Measurements from ENCODE around the gene SELPLG. TPM values are rescaled to one million over a fixed set of nuclear protein-coding genes. Genes with fewer than 3 reads are reported as not detected.

The SELPLG gene
- total RNA-seq, 1 donor from 2014 or later: not detected

- Mint-ChIP-seq H3K9me3 (peaks cover 9% of the 10 kb centered on the region), H3K27me3 (ENCODE audit: low read depth) (no peaks in the 10 kb centered on the region), H3K27ac (peak overlapping the region; percentile 8), H3K36me3 (no peaks in the 10 kb centered on the region), H3K4me3 (no peak overlapping the region), H3K4me1 (peaks cover 25% of the 10 kb centered on the region)
- DNase-seq (ENCODE audit: low spot score in 2 of 2, unreplicated experiment in 2 of 2): no peak
- TF ChIP-seq, protein P1, sequence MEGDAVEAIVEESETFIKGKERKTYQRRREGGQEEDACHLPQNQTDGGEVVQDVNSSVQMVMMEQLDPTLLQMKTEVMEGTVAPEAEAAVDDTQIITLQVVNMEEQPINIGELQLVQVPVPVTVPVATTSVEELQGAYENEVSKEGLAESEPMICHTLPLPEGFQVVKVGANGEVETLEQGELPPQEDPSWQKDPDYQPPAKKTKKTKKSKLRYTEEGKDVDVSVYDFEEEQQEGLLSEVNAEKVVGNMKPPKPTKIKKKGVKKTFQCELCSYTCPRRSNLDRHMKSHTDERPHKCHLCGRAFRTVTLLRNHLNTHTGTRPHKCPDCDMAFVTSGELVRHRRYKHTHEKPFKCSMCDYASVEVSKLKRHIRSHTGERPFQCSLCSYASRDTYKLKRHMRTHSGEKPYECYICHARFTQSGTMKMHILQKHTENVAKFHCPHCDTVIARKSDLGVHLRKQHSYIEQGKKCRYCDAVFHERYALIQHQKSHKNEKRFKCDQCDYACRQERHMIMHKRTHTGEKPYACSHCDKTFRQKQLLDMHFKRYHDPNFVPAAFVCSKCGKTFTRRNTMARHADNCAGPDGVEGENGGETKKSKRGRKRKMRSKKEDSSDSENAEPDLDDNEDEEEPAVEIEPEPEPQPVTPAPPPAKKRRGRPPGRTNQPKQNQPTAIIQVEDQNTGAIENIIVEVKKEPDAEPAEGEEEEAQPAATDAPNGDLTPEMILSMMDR (IDR thresholded peaks at IDR 0.05; ENCODE audit: unreplicated experiment): no peak
Observed at GRCh38 chr12:108583991-108584390, 49.7 kb downstream of the SELPLG start.

DNA sequence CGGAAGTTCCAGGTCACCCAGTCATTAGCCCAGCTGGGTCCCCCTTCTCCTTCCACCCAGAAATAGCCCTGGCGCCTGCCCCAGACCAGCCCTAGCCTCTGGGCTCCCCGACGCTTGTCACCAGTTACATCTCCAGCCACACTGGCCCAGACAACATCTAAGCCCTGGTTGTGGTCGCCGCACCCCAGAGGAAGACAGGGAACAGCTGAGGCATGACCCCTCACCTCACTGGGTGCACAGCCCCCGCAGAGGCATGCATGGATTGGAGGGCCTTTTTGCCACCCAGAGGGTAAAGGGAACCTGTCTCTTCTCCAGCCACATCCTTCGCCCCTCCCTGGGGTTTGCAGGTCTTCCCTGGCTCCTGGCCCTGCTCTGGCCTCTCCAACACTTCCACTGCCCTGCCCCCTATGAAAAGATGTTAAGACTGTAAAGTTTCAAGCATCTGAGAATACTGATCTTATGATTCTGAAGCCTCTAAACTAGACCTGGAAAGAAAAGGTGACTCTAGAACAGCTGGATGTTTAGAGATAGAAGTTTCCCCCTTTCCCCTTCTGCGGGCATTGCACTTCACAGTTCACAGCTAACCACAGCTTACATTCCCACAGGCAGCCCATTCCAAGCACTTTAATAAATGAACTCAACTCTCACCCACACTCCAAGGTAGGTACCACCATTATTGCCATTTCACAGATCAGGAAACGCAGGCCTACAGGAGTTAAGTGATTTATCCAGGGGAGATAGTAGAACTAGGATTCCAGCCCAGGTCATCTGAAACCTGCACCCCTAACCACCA lies 50.5 kb downstream of the SELPLG start:
- no peak overlapping the region for H3K4me3 Mint-ChIP-seq
- H3K27ac Mint-ChIP-seq: peak overlapping the region; percentile 76
- peaks cover 13% of the 10 kb centered on the region for H3K9me3 Mint-ChIP-seq
- no peaks in the 10 kb centered on the region for H3K36me3 Mint-ChIP-seq
- DNase-seq (ENCODE audit: low spot score in 2 of 2, unreplicated experiment in 2 of 2): no peak
- H3K4me1 Mint-ChIP-seq: peaks cover 23% of the 10 kb centered on the region
- TF ChIP-seq, protein P1 (IDR thresholded peaks at IDR 0.05; ENCODE audit: unreplicated experiment): no peak
- no peaks in the 10 kb centered on the region for H3K27me3 Mint-ChIP-seq (ENCODE audit: low read depth)

GRCh38 chr12:108582509-108582908 lies 51.2 kb downstream of the SELPLG start:
- Mint-ChIP-seq H3K4me1 (peaks cover 23% of the 10 kb centered on the region), H3K36me3 (no peaks in the 10 kb centered on the region), H3K4me3 (no peak overlapping the region), H3K27me3 (ENCODE audit: low read depth) (no peaks in the 10 kb centered on the region), H3K9me3 (peaks cover 13% of the 10 kb centered on the region), H3K27ac (no peak overlapping the region)
- TF ChIP-seq, protein P1 (IDR thresholded peaks at IDR 0.05; ENCODE audit: unreplicated experiment): no peak
- no peak for DNase-seq (ENCODE audit: low spot score in 2 of 2, unreplicated experiment in 2 of 2)

- no peak overlapping the region for H3K4me3 Mint-ChIP-seq
- no peaks in the 10 kb centered on the region for H3K36me3 Mint-ChIP-seq
- peaks cover 23% of the 10 kb centered on the region for H3K4me1 Mint-ChIP-seq
- H3K27me3 Mint-ChIP-seq (ENCODE audit: low read depth): no peaks in the 10 kb centered on the region
- H3K27ac Mint-ChIP-seq: no peak overlapping the region
- TF ChIP-seq, protein P1 (IDR thresholded peaks at IDR 0.05; ENCODE audit: unreplicated experiment): no peak
- peaks cover 13% of the 10 kb centered on the region for H3K9me3 Mint-ChIP-seq
- DNase-seq (ENCODE audit: low spot score in 2 of 2, unreplicated experiment in 2 of 2): no peak
Observed at GRCh38 chr12:108581311-108582227, 52.1 kb downstream of the SELPLG start.

- peaks cover 27% of the 10 kb centered on the region for H3K4me1 Mint-ChIP-seq
- H3K27ac Mint-ChIP-seq: peak overlapping the region; percentile 80
- TF ChIP-seq, protein P1 (IDR thresholded peaks at IDR 0.05; ENCODE audit: unreplicated experiment): no peak
- H3K4me3 Mint-ChIP-seq: no peak overlapping the region
- H3K27me3 Mint-ChIP-seq (ENCODE audit: low read depth): no peaks in the 10 kb centered on the region
- H3K9me3 Mint-ChIP-seq: peaks cover 13% of the 10 kb centered on the region
- no peak for DNase-seq (ENCODE audit: low spot score in 2 of 2, unreplicated experiment in 2 of 2)
- H3K36me3 Mint-ChIP-seq: no peaks in the 10 kb centered on the region
Observed at GRCh38 chr12:108580531-108580930, 53.2 kb downstream of the SELPLG start.

Measured in mesothelial cell of epicardium (in vitro differentiated cells).